Parathyroid adenoma (tissue), 2 donors: ENCODE data around the gene UNC13A.

Experiments used
- H2AFZ ChIP-seq: fragments of 300-600 bp; sonication (generic); one replicate; pipeline ENCODE4 v1.7.0; 2017; ENCODE audit warnings: antibody characterized with exemption, mild to moderate bottlenecking
- H3K27ac ChIP-seq: fragments of 300-600 bp; sonication (generic); one replicate; pipeline ENCODE4 v1.7.0; 2017
- H3K27me3 ChIP-seq: fragments of 300-600 bp; sonication (generic); one replicate; pipeline ENCODE4 v1.7.0; 2017; ENCODE audit warnings: low read length; ENCODE audit not compliant: control insufficient read depth, insufficient read depth
- H3K36me3 ChIP-seq: fragments of 300-600 bp; sonication (generic); one replicate; pipeline ENCODE4 v1.7.0; 2017; ENCODE audit warnings: low read length; ENCODE audit not compliant: control insufficient read depth, insufficient read depth
- H3K4me1 ChIP-seq: fragments of 300-600 bp; sonication (generic); one replicate; pipeline ENCODE4 v1.7.0; 2017; ENCODE audit warnings: control low read depth
- H3K4me2 ChIP-seq: fragments of 300-600 bp; sonication (generic); one replicate; pipeline ENCODE4 v1.7.0; 2017; ENCODE audit warnings: low read length
- H3K4me3 ChIP-seq: fragments of 300-600 bp; sonication (generic); one replicate; pipeline ENCODE4 v1.7.0; 2017; ENCODE audit warnings: low read depth, low read length
- H3K79me2 ChIP-seq: fragments of 300-600 bp; sonication (generic); one replicate; pipeline ENCODE4 v1.7.0; 2017; ENCODE audit warnings: control low read depth
- H3K9ac ChIP-seq: fragments of 300-600 bp; sonication (generic); one replicate; pipeline ENCODE4 v1.7.0; 2017; ENCODE audit warnings: mild to moderate bottlenecking
- H3K9me3 ChIP-seq: fragments of 300-600 bp; sonication (generic); one replicate; pipeline ENCODE4 v1.7.0; 2017; ENCODE audit warnings: low read length; ENCODE audit not compliant: control insufficient read depth
- TF ChIP-seq, protein P1 (sequence below): fragments of 300-600 bp; sonication (generic); IDR thresholded peaks from one replicate; pipeline ENCODE4 v1.7.0; 2017; ENCODE audit warnings: antibody characterized with exemption, mild to moderate bottlenecking
- donor health status: primary hyperparathyroidism.

Gene UNC13A

DNA sequence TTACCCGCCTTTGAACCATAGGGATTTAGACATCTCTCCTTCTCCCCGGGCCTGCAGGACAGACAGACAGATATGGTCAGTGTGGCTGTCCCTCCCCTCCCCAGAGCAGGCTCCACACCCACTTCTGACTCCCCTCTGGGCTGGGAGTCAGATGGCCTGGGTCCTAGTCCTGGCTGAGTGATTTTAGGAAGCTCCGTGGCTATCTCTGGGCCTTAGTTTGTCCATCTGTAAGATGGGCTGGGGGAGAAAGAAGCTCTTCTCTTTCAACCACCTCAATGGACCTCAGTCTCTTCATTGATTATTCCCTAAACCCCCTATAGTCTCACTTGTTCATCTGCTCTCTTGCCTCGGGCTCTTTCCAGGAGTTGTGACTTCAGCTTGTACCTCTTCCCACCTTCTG is 35.5 kb downstream of the UNC13A start:
- no peaks in the 10 kb centered on the region for H3K36me3 ChIP-seq
- no peak overlapping the region for H3K9ac ChIP-seq
- H2AFZ ChIP-seq, result no peak overlapping the region
- peaks cover 5% of the 10 kb centered on the region for H3K79me2 ChIP-seq
- no peak overlapping the region for H3K4me3 ChIP-seq
- no peaks in the 10 kb centered on the region for H3K4me1 ChIP-seq
- no peaks in the 10 kb centered on the region for H3K9me3 ChIP-seq
- no peak overlapping the region for H3K27ac ChIP-seq
- no peak overlapping the region for H3K4me2 ChIP-seq
- TF ChIP-seq, protein P1, sequence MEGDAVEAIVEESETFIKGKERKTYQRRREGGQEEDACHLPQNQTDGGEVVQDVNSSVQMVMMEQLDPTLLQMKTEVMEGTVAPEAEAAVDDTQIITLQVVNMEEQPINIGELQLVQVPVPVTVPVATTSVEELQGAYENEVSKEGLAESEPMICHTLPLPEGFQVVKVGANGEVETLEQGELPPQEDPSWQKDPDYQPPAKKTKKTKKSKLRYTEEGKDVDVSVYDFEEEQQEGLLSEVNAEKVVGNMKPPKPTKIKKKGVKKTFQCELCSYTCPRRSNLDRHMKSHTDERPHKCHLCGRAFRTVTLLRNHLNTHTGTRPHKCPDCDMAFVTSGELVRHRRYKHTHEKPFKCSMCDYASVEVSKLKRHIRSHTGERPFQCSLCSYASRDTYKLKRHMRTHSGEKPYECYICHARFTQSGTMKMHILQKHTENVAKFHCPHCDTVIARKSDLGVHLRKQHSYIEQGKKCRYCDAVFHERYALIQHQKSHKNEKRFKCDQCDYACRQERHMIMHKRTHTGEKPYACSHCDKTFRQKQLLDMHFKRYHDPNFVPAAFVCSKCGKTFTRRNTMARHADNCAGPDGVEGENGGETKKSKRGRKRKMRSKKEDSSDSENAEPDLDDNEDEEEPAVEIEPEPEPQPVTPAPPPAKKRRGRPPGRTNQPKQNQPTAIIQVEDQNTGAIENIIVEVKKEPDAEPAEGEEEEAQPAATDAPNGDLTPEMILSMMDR, result no peak
- no peaks in the 10 kb centered on the region for H3K27me3 ChIP-seq

DNA sequence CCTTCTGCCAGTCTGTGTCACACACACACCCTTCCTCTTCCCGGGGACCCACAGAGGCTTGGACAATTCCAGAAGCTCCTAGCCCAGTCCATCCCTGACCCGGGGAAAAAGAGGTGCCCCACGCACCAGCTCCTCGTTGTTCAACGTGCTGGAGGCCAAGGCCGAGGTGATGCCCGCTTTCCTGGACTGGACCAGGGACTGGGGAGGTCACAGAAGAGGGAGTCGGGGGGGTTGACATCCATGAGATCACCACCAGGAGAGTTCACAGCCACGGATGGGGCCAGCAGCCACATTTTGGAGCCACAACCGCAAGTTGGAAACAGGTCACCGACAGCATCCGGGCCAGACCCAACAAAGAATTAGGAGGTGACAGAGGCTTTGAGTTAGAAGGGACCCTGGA is 39.4 kb downstream of the UNC13A start:
- Histone ChIP-seq H3K9me3 (no peaks in the 10 kb centered on the region), H3K4me3 (no peak overlapping the region), H3K27ac (no peak overlapping the region), H3K36me3 (no peaks in the 10 kb centered on the region), H3K4me2 (no peak overlapping the region), H3K79me2 (no peaks in the 10 kb centered on the region), H3K9ac (no peak overlapping the region), H2AFZ (no peak overlapping the region), H3K27me3 (no peaks in the 10 kb centered on the region), H3K4me1 (no peaks in the 10 kb centered on the region)
- TF ChIP-seq, protein P1, result no peak

DNA sequence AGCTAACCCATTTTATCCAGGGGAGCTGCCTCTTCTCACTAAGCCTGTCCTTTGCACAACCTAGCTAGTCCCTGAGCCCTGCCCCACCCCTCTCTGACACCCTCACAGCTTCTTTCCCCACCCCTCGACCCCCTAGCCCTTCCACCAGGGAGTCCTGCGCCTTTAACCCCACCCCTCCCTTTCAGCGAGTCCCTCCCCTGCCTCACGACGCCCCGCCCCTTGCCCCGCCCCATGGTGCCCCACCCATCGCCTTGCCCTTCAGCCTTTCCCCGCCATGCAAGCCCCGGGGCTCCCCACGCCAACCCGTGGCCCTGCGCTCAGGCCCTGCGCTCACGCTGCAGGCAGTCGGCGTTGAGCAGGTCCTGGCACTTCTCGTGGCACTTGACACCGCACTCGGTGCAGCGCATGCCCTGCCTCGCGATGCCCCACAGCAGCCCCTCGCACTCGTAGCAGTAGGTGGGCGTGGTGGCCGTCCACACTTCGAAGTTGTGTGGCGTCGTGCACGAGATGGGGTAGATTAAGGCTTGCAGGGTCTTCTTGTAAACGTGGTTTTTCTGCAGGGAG is 40.0 kb downstream of the UNC13A start:
- TF ChIP-seq, protein P1, result no peak
- no peak overlapping the region for H3K27ac ChIP-seq
- H3K4me1 ChIP-seq, result no peaks in the 10 kb centered on the region
- no peak overlapping the region for H2AFZ ChIP-seq
- H3K27me3 ChIP-seq, result no peaks in the 10 kb centered on the region
- H3K9me3 ChIP-seq, result no peaks in the 10 kb centered on the region
- no peaks in the 10 kb centered on the region for H3K36me3 ChIP-seq
- no peaks in the 10 kb centered on the region for H3K79me2 ChIP-seq
- H3K4me3 ChIP-seq, result no peak overlapping the region
- H3K4me2 ChIP-seq, result no peak overlapping the region
- H3K9ac ChIP-seq, result no peak overlapping the region

DNA sequence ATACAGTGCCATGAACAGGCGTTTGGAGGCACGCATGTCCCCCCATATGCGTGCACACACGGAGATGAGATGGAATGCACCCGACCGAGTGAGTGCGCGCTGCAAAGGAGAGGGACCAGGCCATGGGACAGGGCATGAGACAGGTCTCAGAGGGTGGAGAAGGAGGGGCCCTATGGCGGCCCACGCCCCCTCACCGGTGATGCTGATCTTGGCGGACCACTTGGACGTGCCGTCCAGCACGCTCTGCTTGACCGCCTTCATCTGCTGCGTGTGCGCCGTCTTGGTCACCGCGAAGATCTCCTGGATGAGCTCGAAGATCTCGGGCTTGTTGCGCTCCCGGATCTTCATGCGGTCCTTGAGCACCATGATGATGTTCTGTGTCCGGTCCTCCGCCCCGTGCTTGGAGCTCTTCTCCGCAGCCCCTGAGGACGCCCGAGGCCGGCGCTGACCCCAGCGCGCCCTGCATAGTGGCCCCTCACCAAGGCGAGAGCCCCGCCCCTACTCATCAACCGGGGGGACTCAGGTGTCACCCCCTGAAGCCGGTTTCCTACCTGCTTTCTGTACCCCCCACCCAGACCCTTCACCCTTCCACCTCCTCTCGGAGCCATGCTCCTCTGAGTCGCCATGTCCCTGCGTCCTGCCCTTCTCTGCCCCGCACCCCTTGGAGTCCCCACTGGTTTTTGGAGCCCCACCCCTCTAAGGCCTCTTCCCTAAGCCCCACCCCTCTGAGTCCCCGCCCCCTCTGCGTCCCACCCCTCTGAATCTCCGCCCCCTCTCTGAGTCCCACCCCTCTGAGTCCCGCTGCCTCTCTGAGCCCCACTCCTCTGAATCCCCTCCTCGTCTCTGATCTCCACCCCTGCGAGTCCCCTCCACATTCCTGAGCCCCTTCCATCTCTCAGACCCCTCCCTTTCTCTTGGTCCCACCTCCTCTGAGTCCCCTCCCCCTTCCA is 40.8 kb downstream of the UNC13A start:
- no peaks in the 10 kb centered on the region for H3K9me3 ChIP-seq
- H3K4me2 ChIP-seq, result no peak overlapping the region
- H3K36me3 ChIP-seq, result no peaks in the 10 kb centered on the region
- no peaks in the 10 kb centered on the region for H3K27me3 ChIP-seq
- no peaks in the 10 kb centered on the region for H3K4me1 ChIP-seq
- H3K9ac ChIP-seq, result no peak overlapping the region
- H2AFZ ChIP-seq, result no peak overlapping the region
- no peak overlapping the region for H3K4me3 ChIP-seq
- TF ChIP-seq, protein P1, result no peak
- H3K27ac ChIP-seq, result no peak overlapping the region
- H3K79me2 ChIP-seq, result peaks cover 1% of the 10 kb centered on the region
